HUES6 (cell line): Measurements from ENCODE around the gene MTG2.

ENCODE experiments used
- H3K27ac ChIP-seq: 2 replicates; pipeline ENCODE4 v1.7.0; 2013; ENCODE audit warnings: low read depth, mild to moderate bottlenecking, low read length, inconsistent platforms
- H3K27me3 ChIP-seq: 2 replicates; pipeline ENCODE4 v1.6.1; 2013; ENCODE audit warnings: low read length; ENCODE audit not compliant: control insufficient read depth, insufficient read depth
- H3K36me3 ChIP-seq: 2 replicates; pipeline ENCODE4 v1.6.1; 2013; ENCODE audit warnings: low read length; ENCODE audit not compliant: control insufficient read depth, insufficient read depth
- H3K4me1 ChIP-seq: 2 replicates; pipeline ENCODE4 v1.6.1; 2013; ENCODE audit warnings: low read length; ENCODE audit not compliant: control insufficient read depth, insufficient read depth
- H3K4me3 ChIP-seq: 2 replicates; pipeline ENCODE4 v1.5.1; 2013; ENCODE audit warnings: low read depth, low read length
- H3K9ac ChIP-seq: one replicate; pipeline ENCODE4 v1.6.1; 2013; ENCODE audit warnings: mild to moderate bottlenecking, low read length
- H3K9me3 ChIP-seq: 2 replicates; pipeline ENCODE4 v1.6.1; 2013; ENCODE audit warnings: low read depth, low read length; ENCODE audit not compliant: control insufficient read depth, insufficient read depth

Gene MTG2

DNA sequence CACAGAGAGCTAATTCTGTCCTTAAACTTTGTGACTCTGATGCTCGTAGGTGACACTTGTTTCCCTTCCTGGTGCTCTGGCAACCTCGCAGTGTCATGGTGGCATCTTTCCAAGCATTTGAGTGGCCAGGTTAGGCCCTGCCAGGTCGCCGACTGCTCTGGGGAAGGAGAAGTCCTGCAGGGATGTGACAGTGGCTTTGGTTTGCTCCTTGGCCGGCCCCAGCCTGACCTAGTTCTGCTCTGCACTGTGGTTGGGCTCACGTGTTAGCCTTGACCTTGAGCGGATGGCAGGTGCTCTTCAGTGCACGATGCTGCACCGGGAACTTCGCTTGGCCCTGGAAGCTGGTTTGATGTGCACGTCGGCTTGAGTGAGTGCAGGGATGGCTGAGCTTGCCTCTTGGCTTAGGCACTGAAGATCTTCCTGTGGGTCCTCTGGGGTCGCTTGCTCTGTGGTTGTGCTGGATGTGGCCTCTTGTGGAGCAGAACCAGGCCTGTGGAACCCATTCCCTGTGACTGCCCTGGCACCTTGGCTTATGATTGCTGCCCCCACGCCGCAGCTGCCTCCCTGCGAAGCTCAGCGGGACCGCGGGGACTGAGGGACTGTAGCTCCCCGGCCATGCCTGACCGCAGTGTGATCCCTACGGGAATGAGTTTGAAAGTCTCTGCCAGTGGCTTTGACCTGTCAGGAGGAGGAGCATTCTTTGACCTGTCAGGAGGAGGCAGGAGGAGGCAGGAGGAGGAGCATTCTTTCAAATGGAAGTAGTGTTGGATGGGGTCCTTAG, 64.2 kb downstream of the MTG2 start:
- Histone ChIP-seq H3K9me3 (no peaks in the 10 kb centered on the region), H3K4me3 (no peak overlapping the region), H3K36me3 (peaks cover 14% of the 10 kb centered on the region; the same call in 1 of the 2 replicates), H3K9ac (no peak overlapping the region), H3K4me1 (peaks cover 11% of the 10 kb centered on the region), H3K27ac (no peak overlapping the region), H3K27me3 (no peaks in the 10 kb centered on the region)

DNA sequence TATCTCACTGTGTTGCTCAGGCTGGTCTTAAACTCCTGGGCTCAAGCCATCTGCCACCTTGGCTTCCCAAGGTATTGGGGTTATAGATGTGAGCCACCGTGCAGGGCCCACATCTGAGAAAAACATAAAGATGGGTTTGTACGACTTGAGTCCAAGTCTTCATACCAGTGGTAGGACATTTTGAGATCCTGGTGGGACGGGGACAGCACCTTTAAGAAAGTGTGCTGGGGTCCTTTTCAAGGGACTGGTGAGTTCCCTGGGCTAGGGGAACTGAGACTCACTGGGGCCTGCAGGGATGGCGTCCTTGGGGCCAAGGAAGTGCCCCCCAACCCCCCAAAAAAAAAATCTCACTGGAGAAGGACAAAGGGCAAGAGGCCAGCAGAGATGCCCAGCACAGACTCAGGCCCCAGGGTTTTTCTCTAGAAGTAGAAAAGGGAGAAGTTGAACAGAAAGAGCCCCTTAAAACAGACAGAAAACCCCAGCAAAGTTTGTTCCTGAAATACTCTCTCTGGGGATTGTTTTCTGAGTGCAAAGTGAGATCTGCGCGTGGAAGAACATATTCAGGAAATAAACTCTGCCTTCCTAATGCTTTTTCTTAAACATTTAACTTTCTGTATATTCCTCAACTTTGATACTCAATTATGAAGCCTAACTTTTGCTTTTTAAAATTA, 66.2 kb downstream of the MTG2 start:
- no peak overlapping the region for H3K4me3 ChIP-seq
- H3K9ac ChIP-seq: no peak overlapping the region
- H3K27ac ChIP-seq: no peak overlapping the region
- no peaks in the 10 kb centered on the region for H3K9me3 ChIP-seq
- H3K36me3 ChIP-seq: peaks cover 7% of the 10 kb centered on the region; the same call in 1 of the 2 replicates
- no peaks in the 10 kb centered on the region for H3K27me3 ChIP-seq
- H3K4me1 ChIP-seq: peaks cover 8% of the 10 kb centered on the region

DNA sequence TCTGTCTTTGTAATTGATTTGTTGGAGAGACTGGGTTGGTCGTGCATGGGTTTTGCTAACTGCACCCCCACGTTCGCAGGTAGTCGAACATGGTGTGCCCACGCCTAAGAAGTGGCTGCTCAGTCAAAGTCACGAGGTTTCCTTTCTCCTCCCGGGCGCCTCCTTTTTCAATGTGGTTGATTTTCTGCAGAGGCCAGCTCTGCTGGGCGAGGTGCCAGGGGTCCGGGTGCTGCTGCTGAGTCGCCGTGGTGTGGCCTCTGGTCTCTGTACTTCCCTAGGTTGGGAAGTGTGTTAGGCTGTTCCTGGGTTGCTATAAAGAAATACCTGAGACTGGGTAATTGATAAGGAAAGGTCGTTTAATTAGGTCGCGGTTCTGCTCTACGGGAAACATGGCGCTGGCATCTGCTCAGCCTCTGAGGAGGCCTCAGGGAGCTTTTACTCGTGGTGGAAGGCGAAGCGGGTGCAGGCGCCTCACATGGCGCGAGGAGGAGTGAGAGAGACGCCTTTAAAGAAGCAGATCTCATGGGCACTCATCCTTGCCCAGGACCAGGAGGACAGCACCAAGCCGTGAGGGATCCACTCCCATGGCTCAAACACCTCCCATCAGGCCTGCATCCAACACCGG, 69.6 kb downstream of the MTG2 start:
- Histone ChIP-seq H3K27ac (no peak overlapping the region), H3K4me1 (peaks cover 5% of the 10 kb centered on the region; the same call in 1 of the 2 replicates)

More for the DNA sequence above, 69.6 kb downstream of the MTG2 start:
- no peaks in the 10 kb centered on the region for H3K9me3 ChIP-seq
- H3K36me3 ChIP-seq: peaks cover 18% of the 10 kb centered on the region
- no peak overlapping the region for H3K4me3 ChIP-seq
- H3K9ac ChIP-seq: no peak overlapping the region
- no peaks in the 10 kb centered on the region for H3K27me3 ChIP-seq
